Peyer's patch (tissue), 4 donors: Measurements from ENCODE around the gene GLI3.

ENCODE experiments used
- CTCF ChIP-seq, 6 experiments: fragments of 450-650 bp in 4 of 6; fragments of 200-600 bp in 2 of 6; sonication (generic) in 1 of 6; IDR thresholded peaks; one replicate each; pipeline ENCODE4 v1.5.1; 2017 to 2019; ENCODE audit warnings: antibody characterized with exemption in 6 of 6, mild to moderate bottlenecking in 3 of 6, moderate library complexity in 1 of 6
- POLR2A ChIP-seq, 2 donors: fragments of 450-650 bp; IDR thresholded peaks; one replicate each; pipeline ENCODE4 v1.5.1; 2017; ENCODE audit warnings: antibody characterized with exemption in 2 of 2, mild to moderate bottlenecking in 2 of 2, moderate library complexity in 2 of 2

GRCh38 chr7:42065942-42066341 lies 171.1 kb downstream of the GLI3 start:
- TF ChIP-seq CTCF (IDR thresholded peaks at IDR 0.05): no peak
- no peak for TF ChIP-seq POLR2A (IDR thresholded peaks at IDR 0.05)
